ENCODE data around the gene SARDH. TPM values are rescaled to one million over a fixed set of nuclear protein-coding genes. Genes with fewer than 3 reads are reported as not detected.

SARDH gene
- total and polyA plus RNA-seq, 7 donors, result 0.49 to 3.0 (median 1.9) TPM; not detected in 1

DNA sequence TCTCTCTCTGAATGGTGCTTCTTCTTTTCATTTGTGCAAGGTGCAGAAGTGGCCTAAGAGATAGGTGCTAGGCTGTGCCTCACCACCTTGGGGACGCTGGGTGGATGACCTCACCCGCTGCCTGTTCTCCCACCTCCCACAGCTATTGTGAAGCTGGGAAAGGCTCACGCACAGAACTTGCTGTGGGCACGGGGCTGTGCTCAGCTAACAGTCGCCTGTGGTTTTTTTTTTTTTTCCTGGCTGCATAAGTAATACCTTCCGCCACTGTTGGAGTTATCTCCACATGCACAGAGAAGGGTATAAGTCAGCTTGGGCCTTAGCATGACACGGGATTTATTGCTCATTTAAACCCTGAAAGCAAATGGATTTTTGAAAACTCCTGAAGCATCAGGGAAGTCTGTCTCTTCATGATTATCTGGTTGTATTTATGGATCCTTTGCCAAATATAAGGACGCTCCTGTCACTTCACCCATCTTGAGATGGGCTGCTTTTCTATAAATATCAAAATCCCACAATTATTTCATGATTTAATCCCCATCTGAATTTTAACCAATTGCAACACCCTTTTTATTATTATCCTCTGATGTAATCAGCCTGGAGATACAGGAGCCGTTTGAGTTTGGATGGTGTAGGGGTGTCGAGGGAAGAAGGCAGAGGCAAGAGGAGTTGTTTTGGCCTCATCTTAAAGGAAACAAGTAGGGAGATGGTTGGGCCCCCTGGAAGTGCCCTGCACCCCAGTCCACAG is 93.0 kb downstream of the SARDH start:
- H3K9me3 ChIP-seq, result no peaks in the 10 kb centered on the region
- peaks cover 0 to 16% (median 2%) of the 10 kb centered on the region in 3 donors for H3K27me3 ChIP-seq
- 41 to 59% methylated on average over 10 of the region's 10 CpGs for WGBS, 2 donors
- DNase-seq, result no peak
- TF ChIP-seq POLR2A (IDR thresholded peaks at IDR 0.05) (no peak), POLR2AphosphoS5 (IDR thresholded peaks at IDR 0.05) (no peak), EP300 (IDR thresholded peaks at IDR 0.05) (no peak)
- TF ChIP-seq, protein P1, sequence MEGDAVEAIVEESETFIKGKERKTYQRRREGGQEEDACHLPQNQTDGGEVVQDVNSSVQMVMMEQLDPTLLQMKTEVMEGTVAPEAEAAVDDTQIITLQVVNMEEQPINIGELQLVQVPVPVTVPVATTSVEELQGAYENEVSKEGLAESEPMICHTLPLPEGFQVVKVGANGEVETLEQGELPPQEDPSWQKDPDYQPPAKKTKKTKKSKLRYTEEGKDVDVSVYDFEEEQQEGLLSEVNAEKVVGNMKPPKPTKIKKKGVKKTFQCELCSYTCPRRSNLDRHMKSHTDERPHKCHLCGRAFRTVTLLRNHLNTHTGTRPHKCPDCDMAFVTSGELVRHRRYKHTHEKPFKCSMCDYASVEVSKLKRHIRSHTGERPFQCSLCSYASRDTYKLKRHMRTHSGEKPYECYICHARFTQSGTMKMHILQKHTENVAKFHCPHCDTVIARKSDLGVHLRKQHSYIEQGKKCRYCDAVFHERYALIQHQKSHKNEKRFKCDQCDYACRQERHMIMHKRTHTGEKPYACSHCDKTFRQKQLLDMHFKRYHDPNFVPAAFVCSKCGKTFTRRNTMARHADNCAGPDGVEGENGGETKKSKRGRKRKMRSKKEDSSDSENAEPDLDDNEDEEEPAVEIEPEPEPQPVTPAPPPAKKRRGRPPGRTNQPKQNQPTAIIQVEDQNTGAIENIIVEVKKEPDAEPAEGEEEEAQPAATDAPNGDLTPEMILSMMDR (IDR thresholded peaks at IDR 0.05), result no peak
- H3K4me3 ChIP-seq, result no peak overlapping the region
- intact Hi-C loops (cut with DNase I), result no loop called here
- no peak overlapping the region for H3K27ac ChIP-seq
- H3K4me1 ChIP-seq, result no peaks in the 10 kb centered on the region
- no peaks in the 10 kb centered on the region for H3K36me3 ChIP-seq

DNA sequence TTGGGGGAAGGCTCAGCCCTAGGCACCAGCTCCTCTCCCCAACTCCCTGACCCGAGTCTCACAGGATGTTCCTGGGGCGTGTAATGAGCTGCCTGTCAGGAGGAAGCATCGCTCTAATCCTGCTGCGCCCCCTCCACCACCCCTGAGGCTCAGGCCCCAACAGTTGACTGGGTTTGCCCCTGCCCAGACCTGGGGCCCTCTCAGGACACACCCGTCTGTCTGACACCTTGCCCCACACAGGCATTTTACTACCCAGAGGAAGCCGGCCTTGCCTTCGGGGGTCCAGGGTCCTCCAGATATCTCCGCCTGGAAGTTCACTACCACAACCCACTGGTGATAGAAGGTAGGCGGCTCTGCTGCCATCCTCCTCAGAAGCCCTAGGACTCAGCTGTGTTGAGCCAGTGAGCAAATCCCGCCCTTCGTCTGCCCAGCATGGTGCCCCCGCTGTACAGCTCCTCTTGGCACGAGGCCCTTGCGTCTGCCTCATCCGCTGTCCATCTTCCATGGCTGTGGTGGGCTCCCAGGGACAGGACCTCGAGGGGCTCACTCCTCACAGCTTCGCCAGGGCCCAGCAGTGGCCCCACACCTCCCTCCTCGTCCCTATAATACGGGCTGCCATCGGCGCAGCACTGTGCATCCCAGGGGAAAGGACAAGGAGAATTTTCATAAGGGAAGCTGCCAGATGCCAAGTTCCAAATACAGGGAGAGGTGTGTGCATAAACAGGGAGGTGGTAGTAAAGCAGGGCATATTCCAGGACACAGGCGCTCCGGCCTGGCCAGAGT is 94.0 kb downstream of the SARDH start:
- Histone ChIP-seq H3K36me3 (no peaks in the 10 kb centered on the region), H3K4me1 (no peaks in the 10 kb centered on the region), H3K27me3 (peaks cover 0 to 10% (median 2%) of the 10 kb centered on the region in 3 donors), H3K9me3 (no peaks in the 10 kb centered on the region), H3K4me3 (no peak overlapping the region), H3K27ac (no peak overlapping the region)
- intact Hi-C loops (cut with DNase I), result no loop called here
- WGBS, 2 donors, result 72 to 85% methylated on average over 23 of the region's 23 CpGs
- no peak for TF ChIP-seq POLR2A (IDR thresholded peaks at IDR 0.05)
- no peak for TF ChIP-seq POLR2AphosphoS5 (IDR thresholded peaks at IDR 0.05)
- TF ChIP-seq, protein P1 (IDR thresholded peaks at IDR 0.05), result no peak
- TF ChIP-seq EP300 (IDR thresholded peaks at IDR 0.05), result no peak
- DNase-seq, result no peak

DNA sequence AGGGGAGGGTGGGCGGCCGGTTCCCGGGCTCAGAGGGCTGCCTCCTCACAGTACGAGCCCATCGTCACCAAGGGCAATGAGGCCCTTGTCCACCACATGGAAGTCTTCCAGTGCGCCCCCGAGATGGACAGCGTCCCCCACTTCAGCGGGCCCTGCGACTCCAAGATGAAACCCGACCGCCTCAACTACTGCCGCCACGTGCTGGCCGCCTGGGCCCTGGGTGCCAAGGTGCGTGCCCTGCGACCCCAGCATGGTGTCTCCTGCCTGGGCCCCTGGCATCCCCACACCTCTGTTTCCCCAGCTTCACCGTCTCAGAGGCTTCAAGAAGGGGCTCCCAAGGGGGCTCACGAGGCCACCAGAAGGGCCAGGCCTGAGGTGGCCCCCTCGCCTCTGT is 94.8 kb downstream of the SARDH start:
- WGBS, 2 donors, result 84 to 92% methylated on average over 20 of the region's 20 CpGs
- Histone ChIP-seq H3K27ac (no peak overlapping the region), H3K4me1 (no peaks in the 10 kb centered on the region), H3K9me3 (no peaks in the 10 kb centered on the region), H3K27me3 (peaks cover 0 to 10% (median under 1%) of the 10 kb centered on the region in 3 donors), H3K4me3 (no peak overlapping the region), H3K36me3 (no peaks in the 10 kb centered on the region)
- DNase-seq, result no peak
- intact Hi-C loops (cut with DNase I), result no loop called here
- TF ChIP-seq, protein P1 (IDR thresholded peaks at IDR 0.05), result no peak
- no peak for TF ChIP-seq EP300 (IDR thresholded peaks at IDR 0.05)
- no peak for TF ChIP-seq POLR2A (IDR thresholded peaks at IDR 0.05)
- no peak for TF ChIP-seq POLR2AphosphoS5 (IDR thresholded peaks at IDR 0.05)

DNA sequence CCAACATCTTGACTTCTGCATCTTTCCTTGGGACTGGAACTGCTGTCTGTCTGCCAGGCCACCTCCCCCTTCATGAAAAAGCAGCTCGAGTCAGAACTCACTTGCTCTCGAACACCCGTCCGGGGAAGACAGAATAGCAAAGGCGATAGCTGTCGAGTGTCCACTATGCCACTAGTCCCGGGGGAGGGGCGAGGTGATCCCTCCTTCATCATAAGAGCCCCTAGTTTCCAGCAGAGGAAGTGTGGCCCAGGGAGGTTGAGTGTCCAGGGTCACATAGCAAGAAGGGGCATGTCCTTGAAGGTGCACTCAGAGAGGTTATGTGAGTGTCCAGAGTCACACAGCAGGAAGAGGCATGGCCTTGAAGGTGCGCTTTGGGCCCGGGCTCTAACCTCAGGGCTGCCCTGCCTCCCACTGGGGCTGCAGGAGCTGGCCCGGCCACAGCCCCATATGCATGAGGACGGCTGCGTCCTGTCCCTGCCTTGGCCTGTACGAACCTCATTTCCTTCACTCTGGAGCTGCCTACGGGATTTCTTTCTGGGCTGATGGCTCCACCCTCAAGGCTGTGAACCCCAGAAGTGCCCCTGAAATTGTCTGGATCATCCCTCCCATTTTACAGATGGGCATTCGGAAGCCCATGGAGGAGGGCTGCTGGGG is 95.3 kb downstream of the SARDH start:
- 67 to 76% methylated on average over 16 of the region's 16 CpGs for WGBS, 2 donors
- TF ChIP-seq EP300 (IDR thresholded peaks at IDR 0.05) (no peak), POLR2A (IDR thresholded peaks at IDR 0.05) (no peak), POLR2AphosphoS5 (IDR thresholded peaks at IDR 0.05) (no peak)
- TF ChIP-seq, protein P1 (IDR thresholded peaks at IDR 0.05), result no peak
- intact Hi-C loops (cut with DNase I), result no loop called here

More for the DNA sequence above, 95.3 kb downstream of the SARDH start:
- Histone ChIP-seq H3K9me3 (no peaks in the 10 kb centered on the region), H3K4me3 (no peak overlapping the region), H3K27me3 (peaks cover 0 to 10% (median 0%) of the 10 kb centered on the region in 3 donors), H3K36me3 (no peaks in the 10 kb centered on the region), H3K27ac (no peak overlapping the region), H3K4me1 (no peaks in the 10 kb centered on the region)
- no peak for DNase-seq
